CD4-positive, alpha-beta T cell treated with Interleukin-4 for 1 hour (primary cell): Measurements from ENCODE around the gene PRKCE.
"Not testable (repeated sequence)": the region's sequence is repeated elsewhere in the genome, so short reads cannot be mapped to it uniquely, and the experiment has no call there.

Experiments
- DNase-seq, 2 donors: peaks; one replicate each; pipeline ENCODE4 v3.0.0-alpha.2; 2020 to 2022

The PRKCE gene

DNA sequence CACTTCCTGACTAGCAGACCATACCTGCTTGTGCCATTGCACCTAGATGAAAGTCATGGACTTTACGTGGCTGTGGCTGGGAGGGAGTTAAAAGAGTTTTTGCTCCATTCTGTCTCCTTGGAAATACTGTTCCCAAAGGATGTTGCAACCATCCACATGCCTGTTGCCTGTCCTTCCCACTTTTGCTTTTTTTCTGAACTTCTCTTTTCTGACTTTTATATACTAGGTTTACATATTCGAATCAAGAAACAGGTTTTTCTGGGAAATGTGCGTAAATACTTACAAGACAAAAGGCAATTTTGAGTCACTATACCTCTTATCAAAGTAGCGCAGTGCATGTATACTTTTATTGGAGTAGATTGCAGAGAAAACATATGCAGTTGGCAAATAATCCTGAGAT is 244.8 kb downstream of the PRKCE start:
- DNase-seq: no peak

- peak in 1 of 2 donors; percentile 49 for DNase-seq
These were observed 246.4 kb downstream of the PRKCE start for GRCh38 chr2:45897842-45898241.

DNA sequence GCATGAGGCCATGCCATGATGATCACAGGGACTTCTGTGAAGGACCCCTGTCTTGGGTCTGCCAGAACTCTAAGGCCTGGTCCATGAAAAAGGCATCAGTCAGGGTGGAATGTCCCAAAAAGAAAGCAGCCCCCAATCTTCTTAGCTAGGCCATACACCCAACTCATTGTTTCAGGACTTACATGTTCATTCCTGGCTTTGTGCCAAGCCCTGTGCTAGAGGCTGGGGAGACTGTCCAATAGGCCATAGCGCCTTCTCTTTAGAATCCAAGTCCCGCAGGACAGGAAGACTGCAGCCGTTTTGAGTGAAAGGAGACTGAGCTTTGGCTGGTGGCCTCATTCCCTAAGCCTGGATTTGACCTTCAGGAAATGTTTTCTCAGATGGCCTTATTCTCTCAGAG is 247.3 kb downstream of the PRKCE start:
- DNase-seq: no peak

GRCh38 chr2:45899926-45900325 is 248.5 kb downstream of the PRKCE start:
- DNase-seq: no peak

DNA sequence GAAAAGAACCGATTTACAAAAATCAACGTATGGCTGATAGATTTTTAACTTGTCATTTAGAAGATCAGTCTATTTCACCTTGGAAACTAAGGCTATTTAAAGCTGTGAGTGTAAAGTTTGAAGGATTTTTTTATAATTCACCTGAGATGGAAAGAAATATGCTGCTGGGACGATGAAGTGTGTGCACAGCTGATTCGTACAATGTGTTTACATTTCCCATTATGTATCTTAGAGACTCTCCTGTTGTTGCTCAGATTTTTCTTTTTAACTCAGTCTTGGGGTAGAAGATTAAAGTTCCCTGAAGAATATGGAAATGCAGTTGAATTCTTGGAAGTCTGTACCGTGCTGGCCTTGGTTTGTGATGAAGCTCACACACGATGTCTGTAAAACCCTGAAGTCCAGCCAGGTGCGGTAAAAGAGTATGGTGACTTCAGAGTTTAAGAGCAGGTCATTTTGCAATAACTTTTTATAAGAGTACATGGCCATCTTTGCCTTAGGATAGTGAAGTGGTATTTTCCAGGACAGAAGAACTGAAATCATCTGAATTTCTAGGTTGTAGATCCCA is 250.1 kb downstream of the PRKCE start:
- no peak for DNase-seq

GRCh38 chr2:45902380-45902779 is 250.9 kb downstream of the PRKCE start:
- no peak for DNase-seq

GRCh38 chr2:45902781-45903375 is 251.4 kb downstream of the PRKCE start:
- DNase-seq: no peak

GRCh38 chr2:45904267-45904945 is 252.9 kb downstream of the PRKCE start:
- no peak for DNase-seq

DNA sequence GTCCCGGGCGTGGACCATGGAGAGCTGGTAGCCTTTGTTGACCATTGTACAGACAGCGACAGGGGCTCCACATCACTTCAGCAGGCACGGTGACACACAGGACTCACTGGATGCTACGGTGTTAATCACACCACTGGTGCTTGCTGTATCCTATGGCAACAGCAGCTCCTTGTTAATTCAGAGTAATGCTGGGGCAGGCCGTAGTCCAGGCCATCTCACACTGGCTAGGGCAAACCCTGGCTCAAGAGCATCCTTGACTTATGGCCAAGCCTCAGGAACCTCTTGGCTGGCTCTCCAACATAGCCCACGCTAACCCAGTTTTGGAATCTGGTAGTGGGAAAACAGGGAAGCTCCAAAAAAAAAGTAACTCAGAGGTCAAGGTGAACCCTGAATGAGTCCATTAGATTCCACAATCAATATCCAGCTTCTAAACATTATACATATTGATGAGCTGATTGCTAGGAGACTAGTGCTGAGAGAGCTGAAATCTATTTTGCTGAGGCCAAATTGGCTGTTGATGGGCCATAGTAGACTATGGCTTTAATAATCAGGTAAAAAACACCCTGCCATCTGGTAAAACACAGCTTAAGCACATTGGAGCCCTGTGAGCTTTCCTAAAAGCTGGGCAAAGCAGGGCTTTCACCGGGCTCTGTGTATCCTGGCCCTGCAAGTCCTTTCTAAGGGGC is 253.6 kb downstream of the PRKCE start:
- DNase-seq: no peak

DNA sequence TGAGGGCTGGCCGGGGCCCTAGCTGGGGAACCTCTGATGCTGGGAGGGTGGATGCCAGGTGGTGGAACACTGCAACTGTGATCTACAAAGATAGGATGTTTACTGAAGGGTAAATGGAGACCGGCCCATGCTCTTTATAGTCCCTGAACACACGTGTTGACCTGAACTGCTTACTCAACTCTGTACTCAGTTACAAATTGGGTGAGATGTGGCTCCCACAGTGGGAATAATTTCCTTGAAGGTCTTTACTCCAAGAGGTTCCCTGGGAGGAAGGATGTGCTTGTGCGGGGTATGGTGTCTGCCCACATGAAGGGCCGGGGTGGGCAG is 254.1 kb downstream of the PRKCE start:
- no peak for DNase-seq

GRCh38 chr2:45907592-45907991 is 256.1 kb downstream of the PRKCE start:
- DNase-seq: no peak

GRCh38 chr2:45908316-45909170 is 257.1 kb downstream of the PRKCE start:
- no peak for DNase-seq

- no peak for DNase-seq
These were observed 257.7 kb downstream of the PRKCE start for GRCh38 chr2:45909171-45909565.

DNA sequence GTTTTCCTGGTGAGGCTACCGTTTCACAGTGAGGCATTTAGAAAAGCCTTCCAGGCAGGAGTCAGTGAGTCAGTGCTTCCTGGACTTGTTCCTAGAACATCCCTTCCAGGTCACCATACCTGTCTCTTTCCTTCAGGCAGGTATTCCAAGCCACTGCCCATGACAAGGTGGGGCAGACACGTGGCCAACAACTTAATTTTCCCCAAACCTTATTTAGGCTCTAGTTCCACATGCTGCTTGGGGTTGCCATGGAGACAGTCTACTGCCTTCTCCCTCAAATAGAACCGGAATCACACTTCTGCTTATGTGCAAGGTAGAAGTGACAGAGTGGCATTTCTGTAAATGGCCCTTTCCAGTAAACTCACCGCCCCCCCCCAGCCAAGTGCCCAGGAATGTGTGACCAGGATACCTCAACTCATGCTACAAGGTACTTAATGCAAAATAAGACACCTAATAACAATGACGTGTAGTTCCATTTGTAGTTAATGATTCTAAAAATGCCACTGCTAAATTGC is 258.3 kb downstream of the PRKCE start:
- DNase-seq: peak in 1 of 2 donors; percentile 62

GRCh38 chr2:45910473-45911060 is 259.1 kb downstream of the PRKCE start:
- no peak for DNase-seq

DNA sequence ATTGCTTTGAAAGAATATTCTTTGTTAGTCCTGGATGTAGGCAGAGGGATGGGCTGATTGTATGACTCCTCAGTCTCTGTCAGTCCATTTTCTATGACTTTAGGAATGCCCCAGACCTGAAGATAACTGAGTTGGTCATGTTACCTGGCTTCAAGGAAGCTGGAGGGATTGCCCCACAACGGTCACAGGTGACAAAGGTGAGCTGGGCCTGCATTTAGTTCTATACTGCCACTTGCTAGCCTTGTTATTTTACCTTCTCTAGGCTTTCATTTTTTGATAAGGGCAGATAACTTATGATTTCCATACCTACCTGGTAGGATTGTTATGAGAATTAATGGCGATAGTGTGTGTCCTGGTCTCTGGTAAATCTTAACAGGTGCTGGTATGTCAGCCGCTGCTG is 260.1 kb downstream of the PRKCE start:
- DNase-seq: no peak

DNA sequence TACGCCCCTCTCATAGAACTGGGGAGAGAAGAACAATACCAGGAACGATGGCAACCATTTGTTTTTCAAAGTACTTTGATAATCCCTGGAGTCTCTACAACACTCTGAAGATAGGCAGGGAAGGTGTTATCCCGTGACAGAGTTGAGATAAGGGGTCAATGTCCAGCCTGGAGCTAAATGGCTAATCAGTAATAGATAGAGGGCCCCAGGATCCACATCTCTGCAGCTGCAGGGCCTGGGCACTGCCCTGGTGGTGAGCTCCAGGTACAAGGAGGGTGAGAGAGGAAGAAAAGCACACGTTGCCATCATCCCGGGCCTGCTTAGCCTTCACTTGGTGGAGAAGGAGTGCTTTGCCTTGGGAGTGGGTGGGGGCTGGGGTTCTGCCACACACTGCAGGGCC is 260.6 kb downstream of the PRKCE start:
- no peak for DNase-seq

DNA sequence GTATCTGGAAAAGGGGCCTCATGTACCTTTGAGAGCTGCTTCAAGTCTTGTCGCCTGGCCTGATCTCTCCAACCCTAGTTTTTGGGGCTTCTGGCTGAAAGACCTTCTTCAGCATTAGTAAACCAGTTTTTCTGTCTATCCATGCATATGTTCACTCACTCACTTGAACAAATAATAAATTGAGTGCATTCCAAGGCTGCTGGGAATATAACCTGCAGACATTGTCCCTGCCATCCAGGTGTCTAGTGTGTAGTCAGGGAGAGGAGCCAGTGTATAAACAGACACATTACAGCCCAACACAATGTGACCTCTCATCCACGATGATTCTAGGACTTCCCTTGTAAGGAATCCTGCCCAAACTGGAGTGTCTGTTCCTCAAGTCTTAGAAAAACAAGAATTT is 262.1 kb downstream of the PRKCE start:
- DNase-seq: no peak

DNA sequence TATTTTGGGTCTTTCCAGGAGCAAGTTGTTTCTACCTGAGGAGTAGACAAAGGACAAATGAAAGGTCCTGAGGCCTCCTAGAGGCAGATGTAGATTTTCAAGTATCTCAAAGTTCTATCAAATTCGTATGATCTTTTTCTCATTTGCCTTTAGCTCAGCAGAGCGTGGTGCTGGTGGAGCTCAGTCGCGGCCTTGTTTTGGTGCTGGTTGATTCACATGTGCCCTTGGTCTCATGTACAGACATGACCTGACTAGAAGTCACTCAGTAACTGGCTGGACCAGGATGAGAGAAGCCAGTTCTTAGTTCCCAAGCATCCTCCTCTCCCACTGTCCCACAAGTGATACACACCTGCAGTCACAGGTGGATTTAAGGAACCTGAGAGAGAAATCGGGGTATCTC is 264.0 kb downstream of the PRKCE start:
- no peak for DNase-seq

DNA sequence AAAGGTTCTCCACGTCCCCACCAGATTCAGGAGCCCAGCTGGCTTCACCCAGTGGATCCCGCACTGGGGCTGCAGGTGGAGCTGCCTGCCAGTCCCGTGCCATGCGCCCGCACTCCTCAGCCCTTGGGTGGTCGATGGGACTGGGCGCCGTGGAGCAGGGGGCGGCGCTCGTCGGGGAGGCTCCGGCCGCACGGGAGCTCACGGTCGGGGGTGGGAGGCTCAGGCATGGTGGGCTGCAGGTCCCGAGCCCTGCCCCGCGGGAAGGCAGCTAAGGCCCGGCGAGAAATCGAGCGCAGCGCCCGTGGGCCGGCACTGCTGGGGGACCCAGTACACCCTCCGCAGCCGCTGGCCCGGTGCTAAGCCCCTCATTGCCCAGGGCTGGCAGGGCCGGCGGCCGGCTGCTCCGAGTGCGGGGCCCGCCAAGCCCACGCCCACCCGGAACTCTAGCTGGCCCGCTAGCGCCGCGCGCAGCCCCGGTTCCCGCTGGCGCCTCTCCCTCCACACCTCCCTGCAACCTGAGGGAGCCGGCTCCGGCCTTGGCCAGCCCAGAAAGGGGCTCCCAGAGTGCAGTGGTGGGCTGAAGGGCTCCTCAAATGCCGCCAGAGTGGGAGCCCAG is 266.2 kb downstream of the PRKCE start:
- not testable (repeated sequence) for DNase-seq

GRCh38 chr2:45918463-45919159 is 267.1 kb downstream of the PRKCE start:
- DNase-seq: no peak
